ENCODE data around the gene AFF3.
A peak's percentile ranks its signal among the peaks of the same experiment; 100 is the strongest.

AFF3 gene

GRCh38 chr2:99729104-99730025, 413.0 kb downstream of the AFF3 start:
- peak; percentile 83 for ATAC-seq
- no peak for TF ChIP-seq CSRNP3 (CRISPR knock-in tag; IDR thresholded peaks at IDR 0.05)
- TF ChIP-seq RARB (CRISPR knock-in tag; IDR thresholded peaks at IDR 0.05): no peak
- TF ChIP-seq ARNTL (CRISPR knock-in tag; IDR thresholded peaks at IDR 0.05; ENCODE audit: borderline replicate concordance, low read depth): no peak
- no peak for TF ChIP-seq TCF4 (CRISPR knock-in tag; IDR thresholded peaks at IDR 0.05; ENCODE audit: borderline replicate concordance)
- no peak for TF ChIP-seq OSR1 (CRISPR knock-in tag; IDR thresholded peaks at IDR 0.05)
- TF ChIP-seq BACH2 (CRISPR knock-in tag; IDR thresholded peaks at IDR 0.05; ENCODE audit: borderline replicate concordance): no peak
- TF ChIP-seq PATZ1 (CRISPR knock-in tag; IDR thresholded peaks at IDR 0.05; ENCODE audit: borderline replicate concordance): no peak
- no peak for TF ChIP-seq CSDC2 (CRISPR knock-in tag; IDR thresholded peaks at IDR 0.05)
- no peak for TF ChIP-seq TOX (CRISPR knock-in tag; IDR thresholded peaks at IDR 0.05; ENCODE audit: borderline replicate concordance)
- TF ChIP-seq ZC3H10 (CRISPR knock-in tag; IDR thresholded peaks at IDR 0.05): no peak
- TF ChIP-seq ZNF70 (CRISPR knock-in tag; IDR thresholded peaks at IDR 0.05): no peak
- no peak for TF ChIP-seq SNAI2 (CRISPR knock-in tag; IDR thresholded peaks at IDR 0.05)
- TF ChIP-seq ZNF8 (CRISPR knock-in tag; IDR thresholded peaks at IDR 0.05): no peak
- TF ChIP-seq ZFP30 (CRISPR knock-in tag; IDR thresholded peaks at IDR 0.05): no peak

GRCh38 chr2:99728166-99728565, 414.2 kb downstream of the AFF3 start:
- ATAC-seq: no peak
- TF ChIP-seq ZC3H10 (CRISPR knock-in tag; IDR thresholded peaks at IDR 0.05): no peak
- TF ChIP-seq BACH2 (CRISPR knock-in tag; IDR thresholded peaks at IDR 0.05; ENCODE audit: borderline replicate concordance): no peak
- TF ChIP-seq ZNF8 (CRISPR knock-in tag; IDR thresholded peaks at IDR 0.05): no peak
- TF ChIP-seq OSR1 (CRISPR knock-in tag; IDR thresholded peaks at IDR 0.05): no peak
- no peak for TF ChIP-seq ESRRG (CRISPR knock-in tag; IDR thresholded peaks at IDR 0.05)
- TF ChIP-seq GLIS3 (CRISPR knock-in tag; IDR thresholded peaks at IDR 0.05): no peak
- TF ChIP-seq TSHZ2 (CRISPR knock-in tag; IDR thresholded peaks at IDR 0.05): no peak
- no peak for TF ChIP-seq CSRNP3 (CRISPR knock-in tag; IDR thresholded peaks at IDR 0.05)
- TF ChIP-seq CSDC2 (CRISPR knock-in tag; IDR thresholded peaks at IDR 0.05): no peak
- TF ChIP-seq ZNF70 (CRISPR knock-in tag; IDR thresholded peaks at IDR 0.05): no peak
- TF ChIP-seq TCF4 (CRISPR knock-in tag; IDR thresholded peaks at IDR 0.05; ENCODE audit: borderline replicate concordance): no peak
- no peak for TF ChIP-seq PATZ1 (CRISPR knock-in tag; IDR thresholded peaks at IDR 0.05; ENCODE audit: borderline replicate concordance)
- TF ChIP-seq CREB5 (CRISPR knock-in tag; IDR thresholded peaks at IDR 0.05; ENCODE audit: low read depth): no peak
- TF ChIP-seq RARB (CRISPR knock-in tag; IDR thresholded peaks at IDR 0.05): no peak
- TF ChIP-seq ISL1 (CRISPR knock-in tag; IDR thresholded peaks at IDR 0.05): no peak
- no peak for TF ChIP-seq POU6F1 (CRISPR knock-in tag; IDR thresholded peaks at IDR 0.05; ENCODE audit: borderline replicate concordance, low read depth)
- no peak for TF ChIP-seq ZNF565 (CRISPR knock-in tag; conservative IDR thresholded peaks at IDR 0.05; ENCODE audit: low read depth)

Measured in SK-N-SH treated with all-trans-retinoic acid at 6 μM for 48 hours (cell line).